Measurements from ENCODE around the gene USP11. TPM values are rescaled to one million over a fixed set of nuclear protein-coding genes. Genes with fewer than 3 reads are reported as not detected.

Gene USP11
- total and polyA plus RNA-seq, 2 experiments from 2014 or later: 64.2 to 65.1 TPM

- H3K9me3 Mint-ChIP-seq: no peaks in the 10 kb centered on the region; the same call in 1 of the 3 replicates
- TF ChIP-seq NANOG (IDR thresholded peaks at IDR 0.05; ENCODE audit: borderline replicate concordance) (no peak), EZH2phosphoT487 (IDR thresholded peaks at IDR 0.05; ENCODE audit: unreplicated experiment) (no peak), STAT1 (IDR thresholded peaks at IDR 0.05; ENCODE audit: unreplicated experiment) (no peak), CREB1 (CRISPR knock-in tag; IDR thresholded peaks at IDR 0.05; ENCODE audit: low read depth) (no peak), ZNF462 (CRISPR knock-in tag; IDR thresholded peaks at IDR 0.05) (no peak), ZNF331 (CRISPR knock-in tag; IDR thresholded peaks at IDR 0.05; ENCODE audit: low read depth) (no peak), EZH2 (IDR thresholded peaks at IDR 0.05; ENCODE audit: low read depth, unreplicated experiment) (no peak), POLR2AphosphoS5 (IDR thresholded peaks at IDR 0.05; ENCODE audit: low read depth) (no peak), JUNB (IDR thresholded peaks at IDR 0.05; ENCODE audit: unreplicated experiment) (no peak), CTCF (conservative IDR thresholded peaks at IDR 0.05; ENCODE audit: low read depth in 2 of 2) (no peak), ZNF114 (CRISPR knock-in tag; IDR thresholded peaks at IDR 0.05) (no peak), ETS1 (IDR thresholded peaks at IDR 0.05) (no peak), REST (IDR thresholded peaks at IDR 0.05; ENCODE audit: unreplicated experiment) (no peak)
- DNase-seq (ENCODE audit: low spot score) (no peak), ATAC-seq (no peak; the same call in 2 of the 3 replicates)
- peak overlapping the region; percentile 100 for H3K27ac Mint-ChIP-seq
- peaks cover 4% of the 10 kb centered on the region for H3K27me3 Mint-ChIP-seq (ENCODE audit: insufficient read depth, low read depth, poor library complexity)
- Histone ChIP-seq H2AFZ (no peak overlapping the region), H3K27me3 (ENCODE audit: insufficient read depth) (no peaks in the 10 kb centered on the region), H3K9me2 (ENCODE audit: insufficient read depth) (no peaks in the 10 kb centered on the region), H3K4me2 (peak overlapping the region; percentile 79), H4K20me1 (replicated peaks; ENCODE audit: insufficient read depth) (no peaks in the 10 kb centered on the region), H3F3A (replicated peaks; ENCODE audit: low read depth) (no peaks in the 10 kb centered on the region), H3K36me3 (ENCODE audit: insufficient read depth) (no peaks in the 10 kb centered on the region), H3K27ac (ENCODE audit: low read depth) (peak overlapping the region; percentile 98), H3K4me3 (peak overlapping the region; percentile 59), H3K4me1 (ENCODE audit: insufficient read depth) (peaks cover 4% of the 10 kb centered on the region), H3K79me2 (replicated peaks; ENCODE audit: insufficient read depth) (peaks cover 35% of the 10 kb centered on the region)
- peaks cover 10% of the 10 kb centered on the region; the same call in 2 of the 3 replicates for H3K4me1 Mint-ChIP-seq
- peak overlapping the region; percentile 93 for H3K4me3 Mint-ChIP-seq
- H3K36me3 Mint-ChIP-seq (ENCODE audit: low read depth): peaks cover 10% of the 10 kb centered on the region; the same call in 2 of the 3 replicates
Observed at GRCh38 chrX:47232197-47232802, 509 bp upstream of the USP11 start.
